Omental fat pad (tissue), 4 donors: Measurements from ENCODE around the gene PLXNA4. TPM values are rescaled to one million over a fixed set of nuclear protein-coding genes. Genes with fewer than 3 reads are reported as not detected.

ENCODE experiments used
- ATAC-seq: fragments of 150-250 bp; one replicate; pipeline ENCODE4 v1.9.1; 2016; ENCODE audit warnings: mild to moderate bottlenecking, moderate library complexity; ENCODE audit not compliant: low FRiP score
- DNase-seq: peaks from one replicate; pipeline ENCODE4 v3.0.0-alpha.2; 2019; ENCODE audit warnings: low spot score
- CTCF ChIP-seq, 3 donors: fragments of 450-650 bp; IDR thresholded peaks; one replicate each; pipeline ENCODE4 v1.5.1; 2016 to 2017; ENCODE audit warnings: antibody characterized with exemption in 3 of 3, mild to moderate bottlenecking in 3 of 3, moderate library complexity in 2 of 3
- total RNA-seq, 4 donors: library from RNA; depleted of rRNA; stranded (reverse); fragments of >200 nt; gene quantifications; one replicate each; pipeline ENCODE4 v1.1.0, GENCODE V29; 2016

The PLXNA4 gene
- total RNA-seq, 4 donors from 2014 or later, result 31.4 to 111 (median 41.9) TPM

- no peak for DNase-seq
- no peak for TF ChIP-seq CTCF (IDR thresholded peaks at IDR 0.05)
- ATAC-seq, result no peak
Observed at GRCh38 chr7:132367004-132367403, 209.3 kb downstream of the PLXNA4 start.

GRCh38 chr7:132364226-132364625, 212.0 kb downstream of the PLXNA4 start:
- no peak for DNase-seq
- TF ChIP-seq CTCF (IDR thresholded peaks at IDR 0.05), result no peak
- ATAC-seq, result no peak

GRCh38 chr7:132362059-132362458, 214.2 kb downstream of the PLXNA4 start:
- no peak for TF ChIP-seq CTCF (IDR thresholded peaks at IDR 0.05)
- ATAC-seq, result no peak
- DNase-seq, result no peak

GRCh38 chr7:132361146-132361545, 215.1 kb downstream of the PLXNA4 start:
- no peak for ATAC-seq
- no peak for TF ChIP-seq CTCF (IDR thresholded peaks at IDR 0.05)

GRCh38 chr7:132359743-132360142, 216.5 kb downstream of the PLXNA4 start:
- DNase-seq, result no peak
- no peak for TF ChIP-seq CTCF (IDR thresholded peaks at IDR 0.05)
- ATAC-seq, result no peak

More at GRCh38 chr7:132361146-132361545, 215.1 kb downstream of the PLXNA4 start:
- DNase-seq, result no peak

- no peak for TF ChIP-seq CTCF (IDR thresholded peaks at IDR 0.05)
- ATAC-seq, result no peak
- no peak for DNase-seq
Observed at GRCh38 chr7:132355048-132355447, 221.2 kb downstream of the PLXNA4 start.

GRCh38 chr7:132354527-132354926, 221.7 kb downstream of the PLXNA4 start:
- no peak for DNase-seq
- no peak for ATAC-seq
- TF ChIP-seq CTCF (IDR thresholded peaks at IDR 0.05), result no peak
